Astrocyte (in vitro differentiated cells and primary cell): ENCODE results near the gene ABCC4. TPM values are rescaled to one million over a fixed set of nuclear protein-coding genes. Genes with fewer than 3 reads are reported as not detected.

ENCODE experiments used
- DNase-seq: peaks from one replicate; pipeline ENCODE4 v3.0.0-alpha.2; 2010; ENCODE audit warnings: low read depth
- FAIRE-seq: peaks from 2 replicates; lab custom pipeline; 2011; peaks lifted over from hg19 to GRCh38; lab: Jason Lieb, UNC
- H2AFZ ChIP-seq: 2 replicates; pipeline ENCODE4 v1.6.0; 2012; ENCODE audit warnings: low read depth, low read length, inconsistent platforms
- H3K27ac ChIP-seq: 2 replicates; pipeline ENCODE4 v1.5.1; 2011; ENCODE audit warnings: low read depth, low read length, inconsistent platforms
- H3K27me3 ChIP-seq: 2 replicates; pipeline ENCODE4 v1.6.0; 2011; ENCODE audit warnings: low read length, inconsistent platforms; ENCODE audit not compliant: insufficient read depth
- H3K36me3 ChIP-seq: 2 replicates; pipeline ENCODE4 v1.5.1; 2011; ENCODE audit warnings: low read length, inconsistent platforms; ENCODE audit not compliant: insufficient read depth
- H3K4me1 ChIP-seq: 2 replicates; pipeline ENCODE4 v1.5.1; 2011; ENCODE audit warnings: low read length, inconsistent platforms; ENCODE audit not compliant: insufficient read depth
- H3K4me2 ChIP-seq: 2 replicates; pipeline ENCODE4 v1.6.0; 2012; ENCODE audit warnings: low read length, inconsistent platforms
- H3K4me3 ChIP-seq: 2 replicates; pipeline ENCODE4 v1.5.1; 2011; ENCODE audit warnings: low read depth, mild to moderate bottlenecking, low read length, inconsistent platforms; ENCODE audit not compliant: insufficient read depth
- H3K79me2 ChIP-seq: 2 replicates; pipeline ENCODE4 v1.6.0; 2012; ENCODE audit warnings: mild to moderate bottlenecking, low read length, inconsistent platforms; ENCODE audit not compliant: insufficient read depth
- H3K9ac ChIP-seq: 2 replicates; pipeline ENCODE4 v1.6.0; 2012; ENCODE audit warnings: mild to moderate bottlenecking, low read length, inconsistent platforms
- H3K9me3 ChIP-seq: 2 replicates; pipeline ENCODE4 v1.5.1; 2012; ENCODE audit warnings: low read depth, mild to moderate bottlenecking, low read length, inconsistent platforms; ENCODE audit not compliant: insufficient read depth
- H4K20me1 ChIP-seq: 2 replicates; pipeline ENCODE4 v1.6.0; 2012; ENCODE audit warnings: low read length, inconsistent platforms; ENCODE audit not compliant: insufficient read depth
- H3K27ac Mint-ChIP-seq: one replicate; pipeline ENCODE4 v1.8.0; 2021; ENCODE audit warnings: mild to moderate bottlenecking, mixed read lengths; ENCODE audit not compliant: unreplicated experiment
- H3K27me3 Mint-ChIP-seq: one replicate; pipeline ENCODE4 v1.8.0; 2021; ENCODE audit warnings: low read depth, mixed read lengths; ENCODE audit not compliant: unreplicated experiment
- H3K36me3 Mint-ChIP-seq: one replicate; pipeline ENCODE4 v1.8.0; 2021; ENCODE audit warnings: low read depth, mixed read lengths; ENCODE audit not compliant: unreplicated experiment
- H3K4me1 Mint-ChIP-seq: one replicate; pipeline ENCODE4 v1.8.0; 2021; ENCODE audit warnings: low read depth, mixed read lengths; ENCODE audit not compliant: unreplicated experiment
- H3K4me3 Mint-ChIP-seq: one replicate; pipeline ENCODE4 v1.8.0; 2021; ENCODE audit warnings: mild to moderate bottlenecking, moderate library complexity, mixed read lengths; ENCODE audit not compliant: unreplicated experiment
- H3K9me3 Mint-ChIP-seq: one replicate; pipeline ENCODE4 v1.8.0; 2021; ENCODE audit warnings: mild to moderate bottlenecking, mixed read lengths; ENCODE audit not compliant: unreplicated experiment
- EZH2 ChIP-seq: IDR thresholded peaks from 2 replicates; pipeline ENCODE4 v1.6.1; 2012; ENCODE audit warnings: mild to moderate bottlenecking, low read length, inconsistent platforms; ENCODE audit not compliant: insufficient read depth
- total RNA-seq: library from RNA; stranded (reverse); gene quantifications from 2 replicates; pipeline ENCODE4 v1.2.1, GENCODE V29; 2021
- TF ChIP-seq, protein P1 (sequence below): IDR thresholded peaks from 2 replicates; pipeline ENCODE4 v1.5.1; 2011; ENCODE audit warnings: low read depth, mild to moderate bottlenecking, inconsistent platforms, low read length, moderate library complexity; ENCODE audit not compliant: insufficient read depth

The ABCC4 gene
- total RNA-seq, 1 donor from 2014 or later = 15.6 TPM

- peaks cover 7% of the 10 kb centered on the region for H3K27me3 Mint-ChIP-seq
- no peak for DNase-seq
These were observed 304.1 kb downstream of the ABCC4 start for GRCh38 chr13:94997126-94997525.

GRCh38 chr13:94996445-94996844 is 304.8 kb downstream of the ABCC4 start:
- no peaks in the 10 kb centered on the region for H3K9me3 Mint-ChIP-seq
- no peak overlapping the region for H3K4me2 ChIP-seq
- FAIRE-seq = no peak
- H3K9me3 ChIP-seq = no peaks in the 10 kb centered on the region
- no peaks in the 10 kb centered on the region for H3K4me1 ChIP-seq
- peaks cover 6% of the 10 kb centered on the region for H3K27me3 Mint-ChIP-seq
- no peaks in the 10 kb centered on the region for H4K20me1 ChIP-seq
- no peaks in the 10 kb centered on the region for H3K79me2 ChIP-seq
- H3K27ac ChIP-seq = no peak overlapping the region
- peaks cover 6% of the 10 kb centered on the region for H3K4me1 Mint-ChIP-seq
- TF ChIP-seq, protein P1, sequence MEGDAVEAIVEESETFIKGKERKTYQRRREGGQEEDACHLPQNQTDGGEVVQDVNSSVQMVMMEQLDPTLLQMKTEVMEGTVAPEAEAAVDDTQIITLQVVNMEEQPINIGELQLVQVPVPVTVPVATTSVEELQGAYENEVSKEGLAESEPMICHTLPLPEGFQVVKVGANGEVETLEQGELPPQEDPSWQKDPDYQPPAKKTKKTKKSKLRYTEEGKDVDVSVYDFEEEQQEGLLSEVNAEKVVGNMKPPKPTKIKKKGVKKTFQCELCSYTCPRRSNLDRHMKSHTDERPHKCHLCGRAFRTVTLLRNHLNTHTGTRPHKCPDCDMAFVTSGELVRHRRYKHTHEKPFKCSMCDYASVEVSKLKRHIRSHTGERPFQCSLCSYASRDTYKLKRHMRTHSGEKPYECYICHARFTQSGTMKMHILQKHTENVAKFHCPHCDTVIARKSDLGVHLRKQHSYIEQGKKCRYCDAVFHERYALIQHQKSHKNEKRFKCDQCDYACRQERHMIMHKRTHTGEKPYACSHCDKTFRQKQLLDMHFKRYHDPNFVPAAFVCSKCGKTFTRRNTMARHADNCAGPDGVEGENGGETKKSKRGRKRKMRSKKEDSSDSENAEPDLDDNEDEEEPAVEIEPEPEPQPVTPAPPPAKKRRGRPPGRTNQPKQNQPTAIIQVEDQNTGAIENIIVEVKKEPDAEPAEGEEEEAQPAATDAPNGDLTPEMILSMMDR = no peak
- TF ChIP-seq EZH2 = no peak
- DNase-seq = no peak
- no peak overlapping the region for H2AFZ ChIP-seq
- H3K27me3 ChIP-seq = no peaks in the 10 kb centered on the region
- no peak overlapping the region for H3K4me3 ChIP-seq
- no peak overlapping the region for H3K9ac ChIP-seq
- H3K27ac Mint-ChIP-seq = no peak overlapping the region
- no peaks in the 10 kb centered on the region for H3K36me3 Mint-ChIP-seq
- H3K36me3 ChIP-seq = no peaks in the 10 kb centered on the region
- no peak overlapping the region for H3K4me3 Mint-ChIP-seq

More at GRCh38 chr13:94997126-94997525, 304.1 kb downstream of the ABCC4 start:
- Histone ChIP-seq H3K4me3 (no peak overlapping the region), H3K9me3 (no peaks in the 10 kb centered on the region), H3K4me2 (no peak overlapping the region), H3K9ac (no peak overlapping the region), H3K79me2 (no peaks in the 10 kb centered on the region), H4K20me1 (no peaks in the 10 kb centered on the region), H3K27me3 (no peaks in the 10 kb centered on the region), H3K36me3 (no peaks in the 10 kb centered on the region), H3K4me1 (no peaks in the 10 kb centered on the region), H2AFZ (no peak overlapping the region), H3K27ac (no peak overlapping the region)
- H3K27ac Mint-ChIP-seq = no peak overlapping the region
- TF ChIP-seq EZH2 = no peak
- TF ChIP-seq, protein P1 = no peak
- no peak for FAIRE-seq
- H3K9me3 Mint-ChIP-seq = no peaks in the 10 kb centered on the region
- peaks cover 6% of the 10 kb centered on the region for H3K4me1 Mint-ChIP-seq
- H3K4me3 Mint-ChIP-seq = no peak overlapping the region
- H3K36me3 Mint-ChIP-seq = no peaks in the 10 kb centered on the region

- Mint-ChIP-seq H3K4me1 (peaks cover 6% of the 10 kb centered on the region), H3K36me3 (no peaks in the 10 kb centered on the region), H3K9me3 (peaks cover 3% of the 10 kb centered on the region), H3K27me3 (no peaks in the 10 kb centered on the region), H3K4me3 (no peak overlapping the region), H3K27ac (no peak overlapping the region)
- Histone ChIP-seq H3K27ac (no peak overlapping the region), H3K9me3 (no peaks in the 10 kb centered on the region), H2AFZ (no peak overlapping the region), H3K27me3 (no peaks in the 10 kb centered on the region), H3K79me2 (no peaks in the 10 kb centered on the region), H4K20me1 (no peaks in the 10 kb centered on the region), H3K4me2 (no peak overlapping the region), H3K36me3 (no peaks in the 10 kb centered on the region), H3K4me1 (no peaks in the 10 kb centered on the region), H3K4me3 (no peak overlapping the region), H3K9ac (no peak overlapping the region)
- no peak for TF ChIP-seq EZH2
- TF ChIP-seq, protein P1 = no peak
- DNase-seq (no peak), FAIRE-seq (no peak)
These were observed 306.7 kb downstream of the ABCC4 start for GRCh38 chr13:94994506-94994905.
